HG02973 (cell line): ENCODE results near the gene SLC2A5.

Source experiments
- ATAC-seq: cut with Tn5 transposase; IDR thresholded peaks from one replicate; pipeline ENCODE4 v1.9.1; 2021; ENCODE audit warnings: moderate library complexity; ENCODE audit not compliant: unreplicated experiment

The SLC2A5 gene

GRCh38 chr1:9093091-9093490, 23.7 kb upstream of the SLC2A5 start:
- ATAC-seq: no peak

- ATAC-seq: no peak
Measured at GRCh38 chr1:9088807-9089206, 19.4 kb upstream of the SLC2A5 start.

GRCh38 chr1:9087411-9088125, 18.1 kb upstream of the SLC2A5 start:
- no peak for ATAC-seq

- ATAC-seq: no peak
Measured at GRCh38 chr1:9086796-9087195, 17.4 kb upstream of the SLC2A5 start.

- ATAC-seq: no peak
Measured at GRCh38 chr1:9086045-9086444, 16.6 kb upstream of the SLC2A5 start.

GRCh38 chr1:9085306-9085940, 16.0 kb upstream of the SLC2A5 start:
- ATAC-seq: no peak

- ATAC-seq: no peak
Measured at GRCh38 chr1:9084906-9085305, 15.5 kb upstream of the SLC2A5 start.

GRCh38 chr1:9081473-9081872, 12.0 kb upstream of the SLC2A5 start:
- no peak for ATAC-seq

GRCh38 chr1:9080705-9081291, 11.4 kb upstream of the SLC2A5 start:
- ATAC-seq: no peak

GRCh38 chr1:9079988-9080704, 10.7 kb upstream of the SLC2A5 start:
- ATAC-seq: no peak

GRCh38 chr1:9078752-9079500, 9.5 kb upstream of the SLC2A5 start:
- no peak for ATAC-seq

- no peak for ATAC-seq
Measured at GRCh38 chr1:9078015-9078751, 8.7 kb upstream of the SLC2A5 start.

- no peak for ATAC-seq
Measured at GRCh38 chr1:9075022-9075421, 5.6 kb upstream of the SLC2A5 start.

GRCh38 chr1:9073143-9073542, 3.7 kb upstream of the SLC2A5 start:
- no peak for ATAC-seq

GRCh38 chr1:9071554-9072235, 2.3 kb upstream of the SLC2A5 start:
- ATAC-seq: no peak

- ATAC-seq: no peak
Measured at GRCh38 chr1:9070486-9070885, 1.1 kb upstream of the SLC2A5 start.

- no peak for ATAC-seq
Measured at GRCh38 chr1:9068981-9069325, 482 bp downstream of the SLC2A5 start.

GRCh38 chr1:9066945-9067807, 2.3 kb downstream of the SLC2A5 start:
- no peak for ATAC-seq

- ATAC-seq: no peak
Measured at GRCh38 chr1:9065213-9065751, 4.2 kb downstream of the SLC2A5 start.
